K562 (cell line): ENCODE results near the gene RAMAC. TPM values are rescaled to one million over a fixed set of nuclear protein-coding genes. Genes with fewer than 3 reads are reported as not detected.

Experiments
- CHCHD3 ChIP-seq: fragments of 250-450 bp; sonication (Bioruptor Pico); IDR thresholded peaks from 2 replicates; pipeline ENCODE4 v2.1.2; 2022; ENCODE audit warnings: mild to moderate bottlenecking
- CHD2 ChIP-seq: IDR thresholded peaks from 2 replicates; pipeline ENCODE4 v1.6.1; 2011; ENCODE audit warnings: low read depth, low read length
- ETV5 ChIP-seq: sonication (generic); formaldehyde crosslinking; IDR thresholded peaks from 2 replicates; pipeline ENCODE4 v1.4.0; 2020; ENCODE audit warnings: low read depth, mild to moderate bottlenecking, missing genetic modification reagents
- FOXA1 ChIP-seq: fragments of 450-650 bp; IDR thresholded peaks from 2 replicates; pipeline ENCODE4 v1.6.1; 2016; ENCODE audit warnings: mild to moderate bottlenecking, borderline replicate concordance
- FOXK1 ChIP-seq: sonication (generic); formaldehyde crosslinking; IDR thresholded peaks from 2 replicates; pipeline ENCODE4 v1.8.0; 2022; ENCODE audit warnings: missing genetic modification reagents, mild to moderate bottlenecking, borderline replicate concordance
- FOXP1 ChIP-seq: sonication (generic); formaldehyde crosslinking; IDR thresholded peaks from 2 replicates; pipeline ENCODE4 v1.8.0; 2022; ENCODE audit warnings: mild to moderate bottlenecking, missing genetic modification reagents
- RAD21 ChIP-seq, 2 experiments: fragments of 250-450 bp in 1 of 2; fragments of 450-650 bp in 1 of 2; sonication (Bioruptor Pico) in 1 of 2; formaldehyde crosslinking in 1 of 2; IDR thresholded peaks in 1 of 2; conservative IDR thresholded peaks in 1 of 2; 2 replicates each; pipeline versions ENCODE4 v1.4.0 to v1.8.0; 2020 to 2022; ENCODE audit warnings: mild to moderate bottlenecking in 2 of 2, moderate library complexity in 1 of 2
- RBM34 ChIP-seq: fragments of 200-400 bp; formaldehyde crosslinking; IDR thresholded peaks from 2 replicates; pipeline ENCODE4 v1.6.1; 2018; ENCODE audit warnings: low read length, borderline replicate concordance; ENCODE audit not compliant: insufficient read depth
- SIX5 ChIP-seq, 2 experiments: IDR thresholded peaks; 2 replicates each; pipeline ENCODE4 v1.6.1; 2011; ENCODE audit warnings: low read length in 2 of 2, borderline replicate concordance in 1 of 2, low read depth in 1 of 2, mild to moderate bottlenecking in 1 of 2, moderate library complexity in 1 of 2; ENCODE audit not compliant: insufficient read depth in 1 of 2
- SPI1 ChIP-seq: IDR thresholded peaks from 2 replicates; pipeline ENCODE4 v1.6.1; 2011; ENCODE audit warnings: low read depth, low read length, control low read depth, borderline replicate concordance
- TAF1 ChIP-seq: IDR thresholded peaks from 2 replicates; pipeline ENCODE4 v1.6.1; 2011; ENCODE audit warnings: mild to moderate bottlenecking, low read length, moderate library complexity; ENCODE audit not compliant: insufficient read depth, control insufficient read depth, severe bottlenecking; ENCODE audit errors: extremely low read depth
- TAF15 ChIP-seq: fragments of 200-400 bp; formaldehyde crosslinking; IDR thresholded peaks from 2 replicates; pipeline ENCODE4 v1.6.1; 2017; ENCODE audit warnings: mild to moderate bottlenecking, low read depth, low read length, moderate library complexity
- TGIF2 ChIP-seq: sonication (generic); formaldehyde crosslinking; IDR thresholded peaks from 2 replicates; pipeline ENCODE4 v1.8.1; 2022; ENCODE audit warnings: mild to moderate bottlenecking, missing genetic modification reagents, moderate library complexity
- ZEB2 ChIP-seq: fragments of 450-650 bp; IDR thresholded peaks from 2 replicates; pipeline ENCODE4 v1.6.1; 2016
- ZNF121 ChIP-seq: sonication (generic); formaldehyde crosslinking; conservative IDR thresholded peaks from 2 replicates; pipeline ENCODE4 v1.8.0; 2022; ENCODE audit warnings: missing genetic modification reagents
- ZNF134 ChIP-seq: fragments of 250-450 bp; sonication (Bioruptor Pico); conservative IDR thresholded peaks from 2 replicates; pipeline ENCODE4 v1.4.0; 2020
- ZNF212 ChIP-seq: fragments of 450-650 bp; formaldehyde crosslinking; IDR thresholded peaks from 2 replicates; pipeline ENCODE4 v1.4.0; 2020; ENCODE audit warnings: mild to moderate bottlenecking
- ZNF431 ChIP-seq: sonication (generic); formaldehyde crosslinking; IDR thresholded peaks from 2 replicates; pipeline ENCODE4 v1.8.0; 2022; ENCODE audit warnings: mild to moderate bottlenecking, missing genetic modification reagents
- ZNF764 ChIP-seq: fragments of 250-450 bp; sonication (Bioruptor Pico); IDR thresholded peaks from 2 replicates; pipeline ENCODE4 v1.4.0; 2020; ENCODE audit warnings: low read depth, mild to moderate bottlenecking, moderate library complexity
- ZSCAN32 ChIP-seq: fragments of 450-650 bp; formaldehyde crosslinking; IDR thresholded peaks from 2 replicates; pipeline ENCODE4 v1.4.0; 2020; ENCODE audit warnings: mild to moderate bottlenecking, moderate library complexity
- polyA plus RNA-seq, 8 experiments: library from polyadenylated mRNA; depleted of rRNA in 4 of 8; stranded (reverse) in 5 of 8; unstranded in 3 of 8; fragments of >200 nt; fragmentation: Nextera tagmentation in 2 of 8; fragmentation: Illumina TruSeq in 1 of 8; extraction: Ambion mirVana in 2 of 8; extraction: Trizol in 1 of 8; gene quantifications; 2 replicates each; pipeline versions ENCODE4 v1.2.1 to v1.2.3, GENCODE V29; 2011 to 2014; ENCODE audit warnings: inconsistent platforms in 1 of 8, missing spikeins in 1 of 8
- total RNA-seq, 7 experiments: library from RNA; depleted of rRNA in 6 of 7; stranded (reverse); fragments of >200 nt in 6 of 7; fragmentation: Illumina TruSeq in 2 of 7; extraction: Trizol in 2 of 7; gene quantifications; 2 replicates each; pipeline versions ENCODE4 v1.2.1 to v1.2.3, GENCODE V29; 2011 to 2021; ENCODE audit warnings: low replicate concordance in 1 of 7
- TF ChIP-seq, protein P1 (sequence below), 2 experiments: IDR thresholded peaks in 1 of 2; conservative IDR thresholded peaks in 1 of 2; 2 replicates each; pipeline ENCODE4 v1.6.1; 2016; ENCODE audit warnings: low read depth in 2 of 2, mild to moderate bottlenecking in 1 of 2, missing compliant biosample characterization in 1 of 2, missing genetic modification characterization in 1 of 2, moderate library complexity in 1 of 2
- TF ChIP-seq, protein P2 (sequence below): fragments of 450-650 bp; conservative IDR thresholded peaks from 2 replicates; pipeline ENCODE4 v1.6.1; 2016; ENCODE audit warnings: missing genetic modification characterization, low read depth, mild to moderate bottlenecking, control low read depth, missing compliant biosample characterization
- TF ChIP-seq, protein P3 (sequence below): sonication (generic); formaldehyde crosslinking; IDR thresholded peaks from 2 replicates; pipeline ENCODE4 v1.9.0; 2022; ENCODE audit warnings: mild to moderate bottlenecking, missing genetic modification reagents

Gene RAMAC
- total and polyA plus RNA-seq, 9 of the 15 experiments (the other 6 are each of a cell fraction or from before 2014, with no cell fraction given) = 26.9 to 108 (median 38.4) TPM

DNA sequence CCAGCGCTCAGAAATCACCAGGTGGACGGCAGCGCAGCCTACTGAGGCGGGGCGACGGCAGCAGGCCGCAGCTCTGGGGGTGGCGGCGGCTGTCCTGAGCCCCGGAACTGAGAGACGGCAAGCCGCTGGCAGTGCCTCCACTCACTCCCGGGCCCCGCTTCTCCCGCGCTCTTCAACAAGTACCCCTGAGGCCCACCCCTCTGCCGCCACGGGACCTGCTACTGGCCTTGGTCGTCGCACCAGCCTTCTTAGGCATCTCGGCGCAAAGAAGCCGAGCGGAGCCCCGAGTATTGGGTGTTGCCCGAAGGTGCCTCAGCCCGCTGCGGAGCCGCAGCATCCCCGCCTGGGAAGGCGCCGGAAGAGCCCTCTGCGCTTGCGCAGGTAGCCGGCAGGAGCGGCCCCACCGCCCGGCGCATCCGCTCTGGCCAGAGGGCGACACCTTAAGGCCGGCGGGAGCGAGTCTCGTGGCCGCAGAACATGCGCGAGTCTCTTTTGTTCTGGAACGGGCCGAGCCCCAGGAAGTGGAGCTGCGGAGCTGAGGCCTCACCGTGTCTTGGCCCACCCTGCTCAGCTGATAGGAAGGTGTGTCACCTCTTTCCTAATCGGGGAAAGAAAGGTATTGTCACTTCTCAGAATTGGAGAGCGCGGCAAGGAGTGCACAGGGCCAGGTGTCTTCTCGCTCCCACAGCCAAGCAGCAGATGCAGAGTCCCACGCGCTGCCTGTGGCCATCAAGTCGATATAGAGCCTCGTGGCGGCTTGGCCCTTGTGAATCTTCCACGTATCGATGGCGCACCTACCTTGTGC is 25.5 kb downstream of the RAMAC start, which contains the start of gene C15orf40 (continued):
- peak; percentile 47 to 62; a peak in 2 of 4 replicates for TF ChIP-seq SIX5 (IDR thresholded peaks at IDR 0.05; ENCODE audit: borderline replicate concordance in 1 of 2, insufficient read depth in 1 of 2, low read depth in 1 of 2, low read length in 2 of 2)
- TF ChIP-seq FOXK1 (CRISPR knock-in tag) = peak; percentile 17; the same call in 1 of the 2 replicates
- TF ChIP-seq ZNF121 (CRISPR knock-in tag) = peak; percentile 9; the same call in 1 of the 2 replicates
- no peak for TF ChIP-seq ZNF764 (CRISPR knock-in tag)
- no peak; the same call in 1 of the 2 replicates for TF ChIP-seq ZEB2
- TF ChIP-seq ZSCAN32 (CRISPR knock-in tag) = no peak
- 0 out of 2 replicates have a peak, but pooled peaks have one; percentile 49 for TF ChIP-seq TGIF2 (CRISPR knock-in tag)
- TF ChIP-seq ZNF212 (CRISPR knock-in tag) = no peak
- peak; percentile 92 for TF ChIP-seq ETV5 (CRISPR knock-in tag)
- TF ChIP-seq CHCHD3 (CRISPR knock-in tag) = no peak; the same call in 1 of the 2 replicates
- no peak for TF ChIP-seq TAF15
- peak; percentile 19; the same call in 1 of the 2 replicates for TF ChIP-seq CHD2
- no peak for TF ChIP-seq ZNF134 (CRISPR knock-in tag)
- TF ChIP-seq, protein P1, sequence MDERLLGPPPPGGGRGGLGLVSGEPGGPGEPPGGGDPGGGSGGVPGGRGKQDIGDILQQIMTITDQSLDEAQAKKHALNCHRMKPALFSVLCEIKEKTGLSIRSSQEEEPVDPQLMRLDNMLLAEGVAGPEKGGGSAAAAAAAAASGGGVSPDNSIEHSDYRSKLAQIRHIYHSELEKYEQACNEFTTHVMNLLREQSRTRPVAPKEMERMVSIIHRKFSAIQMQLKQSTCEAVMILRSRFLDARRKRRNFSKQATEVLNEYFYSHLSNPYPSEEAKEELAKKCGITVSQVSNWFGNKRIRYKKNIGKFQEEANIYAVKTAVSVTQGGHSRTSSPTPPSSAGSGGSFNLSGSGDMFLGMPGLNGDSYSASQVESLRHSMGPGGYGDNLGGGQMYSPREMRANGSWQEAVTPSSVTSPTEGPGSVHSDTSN (CRISPR knock-in tag; IDR thresholded peaks at IDR 0.05; ENCODE audit: low read depth) = no peak
- TF ChIP-seq, protein P1 (tag; conservative IDR thresholded peaks at IDR 0.05; ENCODE audit: low read depth) = no peak
- TF ChIP-seq FOXP1 (CRISPR knock-in tag) = peak; percentile 85
- peak; percentile 66; the same call in 1 of the 2 replicates for TF ChIP-seq ZNF431 (CRISPR knock-in tag)
- TF ChIP-seq RAD21 (CRISPR knock-in tag; conservative IDR thresholded peaks at IDR 0.05 in 1 of 2, IDR thresholded peaks at IDR 0.05 in 1 of 2) = peak; percentile 22 to 33; a peak in 3 of 4 replicates
- TF ChIP-seq, protein P2, sequence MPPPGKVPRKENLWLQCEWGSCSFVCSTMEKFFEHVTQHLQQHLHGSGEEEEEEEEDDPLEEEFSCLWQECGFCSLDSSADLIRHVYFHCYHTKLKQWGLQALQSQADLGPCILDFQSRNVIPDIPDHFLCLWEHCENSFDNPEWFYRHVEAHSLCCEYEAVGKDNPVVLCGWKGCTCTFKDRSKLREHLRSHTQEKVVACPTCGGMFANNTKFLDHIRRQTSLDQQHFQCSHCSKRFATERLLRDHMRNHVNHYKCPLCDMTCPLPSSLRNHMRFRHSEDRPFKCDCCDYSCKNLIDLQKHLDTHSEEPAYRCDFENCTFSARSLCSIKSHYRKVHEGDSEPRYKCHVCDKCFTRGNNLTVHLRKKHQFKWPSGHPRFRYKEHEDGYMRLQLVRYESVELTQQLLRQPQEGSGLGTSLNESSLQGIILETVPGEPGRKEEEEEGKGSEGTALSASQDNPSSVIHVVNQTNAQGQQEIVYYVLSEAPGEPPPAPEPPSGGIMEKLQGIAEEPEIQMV = no peak
- TF ChIP-seq, protein P3, sequence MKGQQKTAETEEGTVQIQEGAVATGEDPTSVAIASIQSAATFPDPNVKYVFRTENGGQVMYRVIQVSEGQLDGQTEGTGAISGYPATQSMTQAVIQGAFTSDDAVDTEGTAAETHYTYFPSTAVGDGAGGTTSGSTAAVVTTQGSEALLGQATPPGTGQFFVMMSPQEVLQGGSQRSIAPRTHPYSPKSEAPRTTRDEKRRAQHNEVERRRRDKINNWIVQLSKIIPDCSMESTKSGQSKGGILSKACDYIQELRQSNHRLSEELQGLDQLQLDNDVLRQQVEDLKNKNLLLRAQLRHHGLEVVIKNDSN (CRISPR knock-in tag) = peak; percentile 60
- no peak for TF ChIP-seq FOXA1
- TF ChIP-seq SPI1 = no peak
- peak; percentile 90 for TF ChIP-seq TAF1
- no peak for TF ChIP-seq RBM34
